ENCODE results near the gene CRX.
"Not testable (repeated sequence)": the region's sequence is repeated elsewhere in the genome, so short reads cannot be mapped to it uniquely, and the experiment has no call there.

CRX gene

GRCh38 chr19:47859838-47860237 lies 38.1 kb downstream of the CRX start:
- not testable (repeated sequence) for DNase-seq (ENCODE audit: low read depth)

GRCh38 chr19:47860602-47861297 lies 39.0 kb downstream of the CRX start:
- DNase-seq (ENCODE audit: low read depth): no peak

- no peak for DNase-seq (ENCODE audit: low read depth)
Observed at GRCh38 chr19:47861630-47862029, 39.9 kb downstream of the CRX start.

- DNase-seq (ENCODE audit: low read depth): peak; percentile 66
Observed at GRCh38 chr19:47863514-47863936, 41.8 kb downstream of the CRX start.

GRCh38 chr19:47865166-47865565 lies 43.4 kb downstream of the CRX start:
- DNase-seq (ENCODE audit: low read depth): no peak

GRCh38 chr19:47878906-47879305 lies 57.2 kb downstream of the CRX start:
- DNase-seq (ENCODE audit: low read depth): no peak

GRCh38 chr19:47879385-47879784 lies 57.6 kb downstream of the CRX start:
- DNase-seq (ENCODE audit: low read depth): not testable (repeated sequence)

- no peak for DNase-seq (ENCODE audit: low read depth)
Observed at GRCh38 chr19:47881757-47882156, 60.0 kb downstream of the CRX start.

GRCh38 chr19:47882890-47883289 lies 61.2 kb downstream of the CRX start:
- no peak for DNase-seq (ENCODE audit: low read depth)

- no peak for DNase-seq (ENCODE audit: low read depth)
Observed at GRCh38 chr19:47885067-47885463, 63.3 kb downstream of the CRX start.

- DNase-seq (ENCODE audit: low read depth): no peak
Observed at GRCh38 chr19:47886010-47886559, 64.3 kb downstream of the CRX start, which contains the start of gene SULT2A1. Gene SULT2A1 (minus strand): TSS chr19:47886315. CDS start chr19:47886257, 58 bp downstream.

- DNase-seq (ENCODE audit: low read depth): no peak
Observed at GRCh38 chr19:47890865-47891621, 69.3 kb downstream of the CRX start.

GRCh38 chr19:47891622-47891922 lies 69.8 kb downstream of the CRX start:
- DNase-seq (ENCODE audit: low read depth): no peak

GRCh38 chr19:47891923-47892666 lies 70.4 kb downstream of the CRX start:
- DNase-seq (ENCODE audit: low read depth): no peak

All from activated T-helper 1 cell treated with Interleukin-2 at 50 U/mL for 16 hours (primary cell).